H1 (cell line): ENCODE data around the gene CLDN3. TPM values are rescaled to one million over a fixed set of nuclear protein-coding genes. Genes with fewer than 3 reads are reported as not detected.

Source experiments
- CTCF ChIA-PET: fragments of 300-600 bp; sonication (Branson Sonifier 250); formaldehyde crosslinking; loops from one replicate; lab custom pipeline; 2021; ENCODE audit not compliant: partially characterized antibody; lab: Charles Lee
- POLR2A ChIA-PET: fragments of 300-600 bp; sonication (Branson Sonifier 250); formaldehyde crosslinking; loops from one replicate; lab custom pipeline; 2021; ENCODE audit warnings: inconsistent platforms; ENCODE audit not compliant: partially characterized antibody; lab: Charles Lee
- DNase-seq, 2 experiments: peaks; one replicate each; pipeline versions ENCODE4 v3.0.0 to v3.0.0-alpha.2; 2010 to 2022; ENCODE audit warnings: low spot score in 2 of 2, low read depth in 1 of 2, mixed read lengths in 1 of 2
- FAIRE-seq: peaks from 2 replicates; lab custom pipeline; 2011; peaks lifted over from hg19 to GRCh38; lab: Jason Lieb, UNC
- H2AFZ ChIP-seq: 2 replicates; pipeline ENCODE4 v1.8.1; 2012; ENCODE audit warnings: low read length, inconsistent platforms
- H2AK5ac ChIP-seq: 2 replicates; pipeline ENCODE4 v1.6.1; 2013; ENCODE audit warnings: low read depth, low read length
- H2BK120ac ChIP-seq: replicated peaks from 2 replicates; pipeline ENCODE3; 2013; ENCODE audit warnings: low read depth, low read length, inconsistent platforms
- H2BK12ac ChIP-seq: 2 replicates; pipeline ENCODE4 v1.6.1; 2013; ENCODE audit warnings: low read depth, low read length
- H2BK15ac ChIP-seq: 2 replicates; pipeline ENCODE4 v1.6.1; 2013; ENCODE audit warnings: low read length
- H2BK20ac ChIP-seq: 2 replicates; pipeline ENCODE4 v1.6.1; 2013; ENCODE audit warnings: low read length
- H2BK5ac ChIP-seq: 2 replicates; pipeline ENCODE4 v1.6.1; 2013; ENCODE audit warnings: low read depth, low read length
- H3K14ac ChIP-seq: 2 replicates; pipeline ENCODE4 v1.6.1; 2013; ENCODE audit warnings: inconsistent platforms; ENCODE audit not compliant: insufficient read length
- H3K18ac ChIP-seq: 2 replicates; pipeline ENCODE4 v1.6.1; 2013; ENCODE audit warnings: low read length; ENCODE audit errors: extremely low read depth
- H3K23ac ChIP-seq: 2 replicates; pipeline ENCODE4 v1.6.1; 2013; ENCODE audit warnings: inconsistent platforms; ENCODE audit not compliant: insufficient read length
- H3K23me2 ChIP-seq: 2 replicates; pipeline ENCODE4 v1.6.1; 2013; ENCODE audit warnings: low read depth, low read length
- H3K27ac ChIP-seq: 2 replicates; pipeline ENCODE4 v1.6.1; 2011; ENCODE audit warnings: low read depth, low read length, inconsistent platforms
- H3K27me3 ChIP-seq, 4 experiments: replicated peaks in 1 of 4; 1 replicate in 1 of 4; 2 replicates in 3 of 4; pipeline versions ENCODE4 v1.6.1 to v1.8.1; 2011 to 2013; ENCODE audit warnings: low read length in 3 of 4, mild to moderate bottlenecking in 3 of 4, inconsistent platforms in 2 of 4, mixed read lengths in 2 of 4, moderate library complexity in 1 of 4; ENCODE audit not compliant: control insufficient read depth in 3 of 4, insufficient read depth in 3 of 4; ENCODE audit errors: extremely low read depth in 1 of 4
- H3K36me3 ChIP-seq, 4 experiments: 2 replicates each; pipeline versions ENCODE4 v1.6.1 to v1.8.1; 2011 to 2013; ENCODE audit warnings: mild to moderate bottlenecking in 4 of 4, low read length in 3 of 4, moderate library complexity in 2 of 4, control low read depth in 1 of 4, inconsistent platforms in 1 of 4; ENCODE audit not compliant: insufficient read depth in 4 of 4, control insufficient read depth in 2 of 4
- H3K4ac ChIP-seq: replicated peaks from 2 replicates; pipeline ENCODE3; 2013; ENCODE audit warnings: low read length, low read depth, mixed read lengths, inconsistent platforms; ENCODE audit not compliant: insufficient read length
- H3K4me1 ChIP-seq, 4 experiments: replicated peaks in 1 of 4; 1 replicate in 1 of 4; 2 replicates in 3 of 4; pipeline versions ENCODE4 v1.6.1 to v1.8.1; 2011 to 2013; ENCODE audit warnings: low read length in 3 of 4, inconsistent platforms in 2 of 4, mixed read lengths in 1 of 4; ENCODE audit not compliant: insufficient read depth in 4 of 4, control insufficient read depth in 3 of 4
- H3K4me2 ChIP-seq, 2 experiments: 2 replicates each; pipeline versions ENCODE4 v1.6.1 to v1.8.1; 2011 to 2013; ENCODE audit warnings: low read depth in 2 of 2, low read length in 2 of 2, control low read depth in 1 of 2, inconsistent platforms in 1 of 2, mild to moderate bottlenecking in 1 of 2; ENCODE audit not compliant: insufficient read depth in 1 of 2
- H3K4me3 ChIP-seq, 4 experiments: fragments of 200-600, 300-600 bp in 1 of 4; sonication (generic), shearing (Covaris generic), sonication (Bioruptor Twin) in 1 of 4; 2 replicates each; pipeline versions ENCODE4 v1.5.1 to v1.8.1; 2011 to 2016; ENCODE audit warnings: low read length in 4 of 4, low read depth in 3 of 4, control low read depth in 2 of 4, inconsistent platforms in 2 of 4, mild to moderate bottlenecking in 2 of 4, mixed read lengths in 1 of 4, moderate library complexity in 1 of 4; ENCODE audit not compliant: insufficient read depth in 2 of 4; ENCODE audit errors: extremely low read depth in 1 of 4
- H3K56ac ChIP-seq: replicated peaks from 2 replicates; pipeline ENCODE3; 2013; ENCODE audit warnings: low read depth, mild to moderate bottlenecking, mixed read lengths, low read length, inconsistent platforms; ENCODE audit not compliant: insufficient read length
- H3K79me1 ChIP-seq: 2 replicates; pipeline ENCODE4 v1.6.1; 2013; ENCODE audit warnings: low read depth, low read length, control low read depth
- H3K79me2 ChIP-seq, 2 experiments: 2 replicates each; pipeline versions ENCODE4 v1.6.1 to v1.8.1; 2012 to 2013; ENCODE audit warnings: low read length in 2 of 2, mild to moderate bottlenecking in 2 of 2, inconsistent platforms in 1 of 2; ENCODE audit not compliant: insufficient read depth in 2 of 2, control insufficient read depth in 1 of 2
- H3K9ac ChIP-seq, 4 experiments: replicated peaks in 1 of 4; 1 replicate in 1 of 4; 2 replicates in 3 of 4; pipeline versions ENCODE4 v1.6.1 to v1.8.1; 2011 to 2013; ENCODE audit warnings: low read depth in 3 of 4, low read length in 3 of 4, control low read depth in 2 of 4, mild to moderate bottlenecking in 2 of 4, moderate library complexity in 2 of 4, inconsistent platforms in 1 of 4; ENCODE audit errors: extremely low read depth in 1 of 4
- H3K9me3 ChIP-seq, 2 experiments: 2 replicates each; pipeline versions ENCODE4 v1.6.1 to v1.8.1; 2012 to 2013; ENCODE audit warnings: mild to moderate bottlenecking in 2 of 2, moderate library complexity in 2 of 2, control low read depth in 1 of 2, inconsistent platforms in 1 of 2, low read depth in 1 of 2, low read length in 1 of 2, mixed read lengths in 1 of 2; ENCODE audit not compliant: insufficient read depth in 2 of 2
- H4K20me1 ChIP-seq, 2 experiments: replicated peaks in 1 of 2; 2 replicates each; pipeline versions ENCODE3 to v1.8.1; 2011 to 2013; ENCODE audit warnings: inconsistent platforms in 2 of 2, low read length in 2 of 2, mild to moderate bottlenecking in 1 of 2; ENCODE audit not compliant: insufficient read depth in 2 of 2, control insufficient read depth in 1 of 2
- H4K5ac ChIP-seq: 2 replicates; pipeline ENCODE4 v1.6.1; 2013; ENCODE audit warnings: low read length, low read depth, mixed read lengths, inconsistent platforms; ENCODE audit not compliant: insufficient read length
- H4K8ac ChIP-seq: 2 replicates; pipeline ENCODE4 v1.8.0; 2013; ENCODE audit warnings: mild to moderate bottlenecking, moderate library complexity, low read length, inconsistent platforms; ENCODE audit not compliant: insufficient read depth; ENCODE audit errors: extremely low read depth
- H4K91ac ChIP-seq: replicated peaks from 2 replicates; pipeline ENCODE3; 2013; ENCODE audit warnings: low read length, mixed read lengths, inconsistent platforms; ENCODE audit not compliant: insufficient read length
- BACH1 ChIP-seq: IDR thresholded peaks from 2 replicates; pipeline ENCODE4 v1.6.1; 2012; ENCODE audit warnings: low read length, improper control_type of control experiment
- CEBPB ChIP-seq: IDR thresholded peaks from 2 replicates; pipeline ENCODE4 v1.6.1; 2012; ENCODE audit warnings: low read depth, low read length
- EGR1 ChIP-seq: IDR thresholded peaks from 2 replicates; pipeline ENCODE4 v1.6.1; 2011; ENCODE audit warnings: low read depth, low read length, borderline replicate concordance
- GTF2F1 ChIP-seq: IDR thresholded peaks from 2 replicates; pipeline ENCODE4 v1.6.1; 2012; ENCODE audit warnings: low read depth, low read length, improper control_type of control experiment, borderline replicate concordance
- JUN ChIP-seq: IDR thresholded peaks from 2 replicates; pipeline ENCODE4 v1.6.1; 2011; ENCODE audit warnings: low read depth, mild to moderate bottlenecking, improper control_type of control experiment, low read length
- JUND ChIP-seq: IDR thresholded peaks from 2 replicates; pipeline ENCODE4 v1.6.1; 2011; ENCODE audit warnings: mild to moderate bottlenecking, improper control_type of control experiment, low read length
- MAFK ChIP-seq: IDR thresholded peaks from 2 replicates; pipeline ENCODE4 v1.6.1; 2012; ENCODE audit warnings: low read depth, mild to moderate bottlenecking, improper control_type of control experiment, low read length
- POLR2A ChIP-seq, 2 experiments: IDR thresholded peaks; 1 replicate in 1 of 2; 2 replicates in 1 of 2; pipeline ENCODE4 v1.6.1; 2011; ENCODE audit warnings: low read depth in 2 of 2, low read length in 2 of 2, mild to moderate bottlenecking in 2 of 2; ENCODE audit errors: control extremely low read depth in 1 of 2
- RFX5 ChIP-seq: IDR thresholded peaks from 2 replicates; pipeline ENCODE4 v1.6.1; 2011; ENCODE audit warnings: low read depth, low read length, improper control_type of control experiment, borderline replicate concordance
- SP1 ChIP-seq: IDR thresholded peaks from 2 replicates; pipeline ENCODE4 v1.6.1; 2011; ENCODE audit warnings: low read depth, low read length
- TCF12 ChIP-seq: IDR thresholded peaks from 2 replicates; pipeline ENCODE4 v1.6.1; 2011; ENCODE audit warnings: low read depth, mild to moderate bottlenecking, low read length
- ZNF274 ChIP-seq: IDR thresholded peaks from 2 replicates; pipeline ENCODE4 v1.7.0; 2012; ENCODE audit warnings: low read length, borderline replicate concordance; ENCODE audit errors: extremely low read depth
- WGBS, 2 experiments: shearing (Covaris generic) in 1 of 2; methylation state at CpG; one replicate each; pipeline versions ENCODE4 v1.1.6 to v1.1.7; 2013 to 2015; ENCODE audit warnings: low lambda C conversion rate in 2 of 2, mixed read lengths in 2 of 2, inconsistent platforms in 1 of 2, low coverage in 1 of 2, missing lambda C conversion rate in 1 of 2; ENCODE audit not compliant: insufficient replicate concordance in 2 of 2, insufficient coverage in 1 of 2, insufficient read length in 1 of 2; ENCODE audit errors: extremely low coverage in 1 of 2, missing lambda C conversion rate in 1 of 2; 5-methylcytosine and 5-hydroxymethylcytosine counted together
- polyA plus RNA-seq, 7 experiments: library from polyadenylated mRNA; depleted of rRNA in 3 of 7; stranded (reverse) in 5 of 7; unstranded in 2 of 7; fragments of >200 nt in 5 of 7; fragments of 200-250 nt in 2 of 7; gene quantifications; 1 replicate in 5 of 7; 2 replicates in 1 of 7; 4 replicates in 1 of 7; pipeline versions ENCODE4 v1.2.1 to v1.2.3, GENCODE V29; 2011 to 2013; ENCODE audit warnings: missing spikeins in 2 of 7, mixed read lengths in 2 of 7
- total RNA-seq: library from RNA; stranded (reverse); fragmentation: NEBNext Ultra II Directional; extraction: Animal tissue kit (Norgen Biotek cat#: 25700); gene quantifications from 2 replicates; pipeline ENCODE4 v1.2.1, GENCODE V29; 2021

The CLDN3 gene
- total and polyA plus RNA-seq, 2 of the 8 experiments (the other 6 are each of a cell fraction or from before 2014, with no cell fraction given), result 19.1 to 65.2 TPM

GRCh38 chr7:73774923-73775322 lies 4.9 kb upstream of the CLDN3 start:
- H3K79me2 ChIP-seq, result no peaks in the 10 kb centered on the region
- H3K4me3 ChIP-seq, result no peak overlapping the region
- H3K27ac ChIP-seq, result no peak overlapping the region
- POLR2A ChIA-PET, result no interaction called here
- WGBS, 2 experiments, result 86% methylated on average over 1 of the region's 1 CpG; no CpG with 5 or more reads in 1 of the 2 experiments
- DNase-seq (no peak), FAIRE-seq (no peak)
- no peaks in the 10 kb centered on the region for H3K36me3 ChIP-seq
- no peak overlapping the region for H3K14ac ChIP-seq
- TF ChIP-seq POLR2A (IDR thresholded peaks at IDR 0.05; ENCODE audit: control extremely low read depth in 1 of 2, low read depth in 2 of 2, low read length in 2 of 2), result no peak
- no peak for TF ChIP-seq CEBPB
- TF ChIP-seq SP1, result no peak
- TF ChIP-seq BACH1, result peak; percentile 98
- no peak for TF ChIP-seq GTF2F1
- no peak for TF ChIP-seq ZNF274
- no peak for TF ChIP-seq JUN
- TF ChIP-seq JUND, result no peak
- no peak for TF ChIP-seq EGR1
- TF ChIP-seq RFX5, result no peak
- TF ChIP-seq TCF12, result no peak
- TF ChIP-seq MAFK, result peak; percentile 88
- H3K18ac ChIP-seq, result no peak overlapping the region
- no peak overlapping the region for H4K8ac ChIP-seq
- peaks cover 0 to under 1% (median under 1%) of the 10 kb centered on the region in 4 experiments; a peak in 3 of 7 replicates for H3K4me1 ChIP-seq
- H3K79me1 ChIP-seq, result no peaks in the 10 kb centered on the region; the same call in 1 of the 2 replicates
- H2BK15ac ChIP-seq, result no peak overlapping the region
- H4K20me1 ChIP-seq, result no peaks in the 10 kb centered on the region
- H3K9me3 ChIP-seq, result no peaks in the 10 kb centered on the region
- H3K23ac ChIP-seq, result no peak overlapping the region
- no peak overlapping the region for H3K4me2 ChIP-seq
- H3K4ac ChIP-seq, result no peak overlapping the region
- H2BK12ac ChIP-seq, result no peak overlapping the region
- no peak overlapping the region for H2AFZ ChIP-seq
- H2AK5ac ChIP-seq, result no peak overlapping the region
- CTCF ChIA-PET, result interaction anchor here (0.6 to 1.6 kb wide), 5 partner anchors 25 to 293 kb away, joined by 3 to 5 read pairs (median 3); no protein-coding TSS in a partner anchor
- no peak overlapping the region for H3K56ac ChIP-seq
- no peak overlapping the region for H4K91ac ChIP-seq
- no peak overlapping the region for H2BK120ac ChIP-seq
- no peak overlapping the region for H3K9ac ChIP-seq
- H3K23me2 ChIP-seq, result peaks cover 4% of the 10 kb centered on the region; the same call in 1 of the 2 replicates
- H2BK20ac ChIP-seq, result no peak overlapping the region
- no peak overlapping the region for H2BK5ac ChIP-seq
- no peak overlapping the region for H4K5ac ChIP-seq
- H3K27me3 ChIP-seq, result peaks cover 0 to 3% (median 0%) of the 10 kb centered on the region in 4 experiments; a peak in 2 of 7 replicates
